AG20443 (cell line): ENCODE measurements around the gene ARFGAP2.
A peak's percentile ranks its signal among the peaks of the same experiment; 100 is the strongest.
"Not testable (repeated sequence)": the region's sequence is repeated elsewhere in the genome, so short reads cannot be mapped to it uniquely, and the experiment has no call there.

Experiments
- DNase-seq: peaks from one replicate; pipeline ENCODE4 v3.0.0; 2012; ENCODE audit warnings: low spot score, mixed read lengths

ARFGAP2 gene

GRCh38 chr11:47176328-47177228, at the start of gene ARFGAP2:
Gene ARFGAP2, minus strand, starts transcription at chr11:47176879. Its CDS starts 26 bp downstream, at chr11:47176853.
- peak; percentile 100 for DNase-seq

DNA sequence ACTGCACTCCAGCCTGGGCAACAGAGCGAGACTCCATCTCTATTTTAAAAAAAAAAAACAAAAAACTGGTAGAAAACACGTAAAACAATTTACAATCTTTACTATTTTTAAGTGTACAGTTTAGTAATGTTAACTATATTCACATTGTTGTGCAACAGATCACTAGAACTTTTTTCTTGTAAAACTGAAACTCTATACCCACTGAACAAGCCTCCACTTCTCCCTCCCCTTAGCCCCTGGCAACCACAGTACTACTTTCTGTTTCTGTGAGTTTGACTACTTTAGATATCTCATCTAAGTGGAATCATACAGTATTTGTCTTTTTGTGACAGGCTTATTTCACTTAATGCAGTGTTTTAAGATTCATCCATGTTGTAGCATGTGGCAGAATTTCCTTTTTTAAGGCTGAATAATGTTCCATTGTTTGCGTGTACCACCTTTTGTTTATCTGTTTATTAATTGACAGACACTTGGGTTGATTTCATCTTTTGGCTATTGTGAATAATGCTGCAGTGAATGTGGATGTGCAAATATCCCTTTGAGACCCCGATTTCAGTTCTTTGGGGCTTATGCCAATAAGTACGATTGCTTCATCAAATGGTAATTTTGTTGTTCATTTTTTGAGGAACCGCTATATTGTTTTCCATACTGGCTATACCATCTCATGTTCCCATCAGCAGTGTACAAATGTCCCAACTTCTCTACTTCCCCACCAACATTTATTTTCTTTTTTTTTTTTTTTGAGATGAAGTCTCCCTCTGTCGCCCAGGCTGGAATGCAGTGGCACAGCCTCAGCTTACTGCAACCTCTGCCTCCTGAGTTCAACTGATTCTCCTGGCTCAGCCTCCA, 49.1 kb upstream of the ARFGAP2 start:
- DNase-seq, result no peak

DNA sequence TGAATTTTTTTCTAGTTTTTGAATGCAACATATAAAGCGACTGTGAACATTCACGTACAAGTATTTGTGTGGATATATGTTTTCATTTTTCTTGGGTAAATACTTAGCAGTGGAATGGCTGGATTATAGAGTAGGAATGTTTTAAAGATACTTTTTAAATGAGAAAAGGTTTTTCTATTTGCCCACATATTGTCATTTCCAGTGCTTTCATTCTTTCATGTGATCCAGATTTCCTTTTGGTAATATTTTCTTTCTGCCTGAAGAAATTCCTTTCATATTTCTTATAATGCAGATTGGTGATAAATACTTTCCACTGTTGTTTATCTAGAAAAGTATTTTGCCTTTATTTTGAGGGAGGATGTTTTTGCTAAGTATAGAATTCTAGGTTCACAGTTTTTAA, 46.0 kb upstream of the ARFGAP2 start:
- no peak for DNase-seq

- DNase-seq, result peak; percentile 39
Observed at GRCh38 chr11:47220401-47220821, 43.7 kb upstream of the ARFGAP2 start.

DNA sequence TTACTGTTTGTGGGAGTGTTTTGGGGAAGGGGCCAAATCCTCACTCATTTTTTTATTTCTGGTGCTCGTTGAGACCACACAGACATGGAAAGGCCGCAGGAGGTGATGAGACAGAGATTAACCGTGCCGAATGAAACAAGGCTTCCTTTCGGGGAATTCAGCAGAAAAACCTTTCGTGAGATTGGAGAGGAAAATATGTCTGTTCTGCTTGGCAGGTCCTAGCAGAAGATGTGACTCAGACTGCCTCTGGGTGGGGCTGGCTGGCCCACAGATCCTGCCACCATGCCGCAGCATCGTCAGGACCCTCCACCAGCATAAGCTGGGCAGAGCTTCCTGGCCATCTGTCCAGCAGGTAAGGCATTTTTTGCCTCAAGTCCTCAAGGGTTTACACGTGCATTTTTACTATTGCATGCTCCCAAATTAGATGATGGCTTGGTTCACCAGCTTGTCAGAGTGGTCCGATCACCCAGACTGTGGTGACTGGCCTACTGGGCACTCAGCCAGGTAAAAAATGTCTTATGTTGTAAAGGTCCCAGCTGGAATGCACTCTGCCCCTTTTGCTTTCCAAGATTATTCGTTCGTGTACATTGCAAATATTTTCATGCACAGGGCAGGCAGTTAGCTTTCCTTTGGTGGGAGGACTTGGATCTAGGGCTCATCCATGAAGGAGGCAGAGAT, 39.6 kb upstream of the ARFGAP2 start:
- peak; percentile 86 for DNase-seq

DNA sequence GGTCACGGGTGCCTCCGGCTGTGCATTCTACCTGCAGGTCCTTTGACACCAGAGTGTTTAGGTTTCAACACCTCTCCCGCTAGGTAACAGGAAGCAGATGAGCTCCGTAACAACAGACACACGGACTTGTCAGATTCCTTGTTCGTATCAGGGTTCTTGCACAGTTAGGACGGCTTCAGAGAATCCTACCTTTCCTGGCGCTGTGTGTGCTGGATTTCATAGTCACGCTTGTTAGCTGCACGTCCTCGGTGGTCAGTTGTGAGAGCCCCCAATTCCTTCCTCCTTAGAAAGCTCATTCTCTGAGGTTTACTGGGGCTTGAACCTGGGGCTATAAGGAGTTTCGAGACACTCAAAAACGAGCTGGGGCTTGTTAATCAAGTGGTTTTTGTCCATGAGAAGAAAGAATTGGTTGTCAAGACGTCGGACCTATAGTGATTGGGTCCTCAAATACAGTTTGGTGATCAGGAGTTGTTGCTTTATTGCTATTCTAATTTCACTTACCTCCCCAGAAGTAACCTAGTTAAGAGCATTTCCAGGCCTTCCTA, 38.8 kb upstream of the ARFGAP2 start:
- DNase-seq, result no peak

DNA sequence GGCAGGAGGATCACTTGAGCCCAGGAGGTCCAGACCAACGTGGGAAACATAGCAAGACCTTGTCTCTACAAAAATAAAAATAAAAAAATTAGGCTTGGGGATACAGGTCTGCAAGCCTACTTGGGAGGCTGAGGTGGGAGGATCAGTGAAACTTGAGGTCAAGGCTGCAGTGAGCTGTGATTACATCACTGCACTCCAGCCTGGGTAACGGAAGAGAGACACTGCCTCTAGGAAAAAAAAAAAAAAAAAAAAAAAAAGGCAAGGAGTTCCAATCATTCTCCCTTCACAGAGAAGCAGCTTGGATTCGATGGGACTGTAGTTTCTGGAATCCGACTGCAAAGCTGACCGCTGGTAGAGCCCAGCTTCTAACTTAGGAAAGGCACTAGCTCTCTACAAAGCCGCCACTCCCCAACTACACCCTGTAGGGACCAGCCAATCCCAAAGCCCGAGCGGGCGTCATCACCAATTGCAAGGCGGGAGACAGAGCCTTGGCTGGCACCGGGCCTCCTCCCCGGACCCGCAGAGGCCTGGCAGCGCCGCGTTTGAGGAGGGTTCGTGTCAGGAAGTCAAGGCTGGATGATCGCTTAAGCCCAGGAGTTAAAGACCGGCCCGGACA, 37.4 kb upstream of the ARFGAP2 start:
- peak; percentile 93 for DNase-seq

GRCh38 chr11:47212938-47213337, 36.3 kb upstream of the ARFGAP2 start:
- no peak for DNase-seq

GRCh38 chr11:47208628-47209027, 31.9 kb upstream of the ARFGAP2 start:
- DNase-seq, result no peak

- not testable (repeated sequence) for DNase-seq
Observed at GRCh38 chr11:47208008-47208552, 31.4 kb upstream of the ARFGAP2 start.

- DNase-seq, result no peak
Observed at GRCh38 chr11:47207459-47207858, 30.8 kb upstream of the ARFGAP2 start.

- DNase-seq, result not testable (repeated sequence)
Observed at GRCh38 chr11:47206577-47206976, 29.9 kb upstream of the ARFGAP2 start.

DNA sequence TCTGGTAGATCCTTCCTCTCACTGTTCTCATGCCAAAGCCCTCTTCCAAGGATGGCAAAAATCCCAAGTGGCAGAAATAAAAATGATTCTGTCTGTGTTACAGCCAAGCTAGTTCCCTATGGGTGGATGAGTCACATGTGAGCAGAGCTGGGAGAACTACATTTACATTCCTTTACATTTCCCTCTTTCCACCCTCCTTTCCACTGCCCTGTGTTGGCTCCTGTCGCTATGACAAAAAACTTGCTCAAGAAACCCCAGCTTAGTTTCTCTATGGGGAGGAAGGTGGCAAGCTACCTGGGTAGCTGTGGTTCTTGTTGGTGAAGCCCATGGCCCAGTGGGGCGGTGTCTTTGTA, 27.9 kb upstream of the ARFGAP2 start:
- peak; percentile 47 for DNase-seq

DNA sequence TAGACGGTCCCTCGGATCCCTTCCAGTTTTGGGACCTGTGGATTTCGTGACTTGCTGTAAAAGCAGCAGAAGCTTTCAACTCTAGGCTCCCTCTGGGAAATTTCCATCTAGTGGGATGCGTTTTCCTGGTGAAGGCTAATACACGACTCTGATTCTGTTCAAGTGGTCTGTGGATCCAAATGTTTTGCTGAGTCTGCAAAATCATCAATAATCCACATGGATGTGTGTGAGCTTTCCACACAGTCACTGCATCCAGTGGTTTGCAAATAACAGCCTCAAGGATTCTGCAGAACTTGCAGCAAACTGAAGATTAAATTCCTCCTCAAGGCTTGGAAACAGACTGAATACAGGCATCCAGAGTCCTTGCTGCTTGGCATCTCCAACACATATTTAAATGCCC, 25.9 kb upstream of the ARFGAP2 start:
- no peak for DNase-seq

GRCh38 chr11:47201015-47201414, 24.3 kb upstream of the ARFGAP2 start:
- no peak for DNase-seq

GRCh38 chr11:47198161-47198560, 21.5 kb upstream of the ARFGAP2 start:
- not testable (repeated sequence) for DNase-seq

GRCh38 chr11:47192111-47192510, 15.4 kb upstream of the ARFGAP2 start:
- DNase-seq, result no peak

DNA sequence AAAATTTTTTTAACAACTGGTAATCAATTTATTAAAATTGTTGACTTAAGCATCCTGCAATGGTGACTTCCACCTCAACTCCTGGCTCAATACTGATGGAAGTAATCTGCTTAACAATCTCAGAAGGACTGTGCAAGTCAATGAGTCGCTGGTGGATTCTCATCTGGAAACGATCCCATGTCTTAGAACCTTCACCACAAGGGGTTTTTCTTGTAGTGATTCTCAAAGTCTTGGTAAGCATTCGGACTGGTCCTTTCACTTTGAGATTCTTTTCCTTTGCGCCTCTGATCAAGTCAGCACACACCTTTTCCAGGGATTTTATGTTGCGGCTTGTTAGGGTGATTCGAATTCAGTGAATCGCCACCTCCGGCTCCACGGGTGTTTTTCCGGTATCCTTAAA, 14.5 kb upstream of the ARFGAP2 start:
- DNase-seq, result not testable (repeated sequence)

DNA sequence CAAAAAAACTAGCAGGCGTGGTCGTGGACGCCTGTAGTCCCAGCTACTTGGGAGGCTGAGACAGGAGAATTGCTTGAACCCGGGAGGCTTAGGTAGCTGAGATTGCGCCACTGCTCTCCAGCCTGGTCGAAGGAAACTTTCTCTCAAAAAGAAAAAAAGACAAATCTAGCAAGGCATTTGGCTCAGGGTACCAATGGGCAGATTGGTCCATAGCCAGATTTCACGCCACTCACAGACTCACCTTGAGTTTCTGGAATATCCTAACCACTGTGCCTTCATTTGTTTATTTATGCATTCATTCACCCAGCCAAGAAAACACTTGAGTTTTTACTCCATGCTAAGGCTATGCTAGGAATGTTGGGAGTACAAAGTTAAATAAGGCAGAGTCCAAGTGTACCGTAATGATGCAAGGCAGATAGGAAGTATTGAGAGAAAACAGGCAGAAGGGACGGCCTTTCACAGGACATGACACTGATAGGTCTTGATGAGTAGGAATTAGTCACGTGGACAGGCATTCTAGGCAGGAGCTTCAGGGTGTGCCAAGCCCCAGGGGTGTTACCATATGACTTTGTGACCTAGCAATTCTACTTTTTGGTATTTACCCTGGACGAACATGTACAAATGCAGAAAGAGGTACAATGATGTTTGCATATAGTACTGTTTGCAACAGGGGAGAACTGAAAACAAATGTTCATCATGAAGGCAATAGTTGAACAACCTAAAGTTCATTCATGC, 12.6 kb upstream of the ARFGAP2 start:
- DNase-seq, result peak; percentile 49

- DNase-seq, result no peak
Observed at GRCh38 chr11:47188259-47188658, 11.6 kb upstream of the ARFGAP2 start.

DNA sequence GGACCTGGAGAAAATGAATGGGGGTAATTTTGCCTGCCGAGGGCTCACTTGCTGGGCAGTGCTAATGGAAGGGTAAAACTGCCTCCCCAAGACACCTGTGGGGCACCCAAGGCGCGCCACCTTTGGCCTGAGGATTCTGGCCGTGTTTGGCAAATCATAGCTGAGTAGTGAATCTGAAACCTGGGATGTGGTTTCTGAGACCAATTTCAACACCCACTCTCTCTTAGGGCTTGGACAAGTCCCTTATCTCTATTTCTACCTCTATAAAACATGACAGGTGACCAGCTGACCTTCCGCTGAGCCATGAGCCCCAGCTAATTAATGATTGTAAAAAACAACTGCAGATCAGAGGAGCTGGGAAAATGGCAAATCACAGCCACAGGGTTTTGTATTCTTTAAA, 11.0 kb upstream of the ARFGAP2 start:
- DNase-seq, result no peak
